GM23338 (cell line): ENCODE measurements around the gene ALPI. TPM values are rescaled to one million over a fixed set of nuclear protein-coding genes. Genes with fewer than 3 reads are reported as not detected.

ENCODE experiments used
- ATAC-seq: fragments of 200-7000 bp; cut with Tn5 transposase; 3 replicates; pipeline ENCODE4 v1.9.1; 2020
- DNase-seq: peaks from one replicate; pipeline ENCODE4 v3.0.0-alpha.2; 2015; ENCODE audit warnings: low spot score
- H2AFZ ChIP-seq: fragments of 200-600 bp; sonication (generic); 2 replicates; pipeline ENCODE4 v1.8.0; 2016; ENCODE audit warnings: antibody characterized with exemption, mild to moderate bottlenecking, moderate library complexity
- H3F3A ChIP-seq: fragments of 200-600 bp; sonication (generic); replicated peaks from 2 replicates; pipeline ENCODE4 v1.8.0; 2017; ENCODE audit warnings: antibody characterized with exemption, mixed run types, low read depth
- H3K27ac ChIP-seq: fragments of 200-600 bp; sonication (generic); 2 replicates; pipeline ENCODE4 v1.6.1; 2016; ENCODE audit warnings: low read depth
- H3K27me3 ChIP-seq: fragments of 200-600 bp; sonication (generic); 2 replicates; pipeline ENCODE4 v1.8.0; 2016; ENCODE audit warnings: mild to moderate bottlenecking, mixed run types, moderate library complexity; ENCODE audit not compliant: insufficient read depth
- H3K36me3 ChIP-seq: fragments of 200-600 bp; sonication (generic); 2 replicates; pipeline ENCODE4 v1.8.0; 2016; ENCODE audit warnings: mild to moderate bottlenecking; ENCODE audit not compliant: insufficient read depth
- H3K4me1 ChIP-seq: fragments of 200-600 bp; sonication (generic); 2 replicates; pipeline ENCODE4 v1.8.0; 2016; ENCODE audit warnings: mild to moderate bottlenecking, moderate library complexity; ENCODE audit not compliant: insufficient read depth
- H3K4me2 ChIP-seq: fragments of 200-600 bp; sonication (generic); 2 replicates; pipeline ENCODE4 v1.7.1; 2017; ENCODE audit warnings: mixed run types
- H3K4me3 ChIP-seq: fragments of 200-600 bp; sonication (generic); 2 replicates; pipeline ENCODE4 v1.6.1; 2016; ENCODE audit warnings: mixed run types
- H3K79me2 ChIP-seq: fragments of 200-600 bp; sonication (generic); replicated peaks from 2 replicates; pipeline ENCODE4 v1.8.0; 2017; ENCODE audit warnings: mild to moderate bottlenecking; ENCODE audit not compliant: insufficient read depth
- H3K9me2 ChIP-seq: fragments of 200-600 bp; sonication (generic); 2 replicates; pipeline ENCODE4 v1.8.0; 2017; ENCODE audit not compliant: insufficient read depth
- H4K20me1 ChIP-seq: fragments of 200-600 bp; sonication (generic); replicated peaks from 2 replicates; pipeline ENCODE4 v1.8.0; 2017; ENCODE audit warnings: mild to moderate bottlenecking; ENCODE audit not compliant: insufficient read depth
- H3K27ac Mint-ChIP-seq: 2 replicates; pipeline ENCODE4 v1.8.0; 2020; ENCODE audit warnings: inconsistent platforms, mild to moderate bottlenecking, moderate library complexity, mixed read lengths
- H3K27me3 Mint-ChIP-seq: 3 replicates; pipeline ENCODE4 v1.8.0; 2022; ENCODE audit warnings: low read depth, mild to moderate bottlenecking, moderate library complexity, mixed read lengths, inconsistent platforms; ENCODE audit not compliant: insufficient read depth, poor library complexity
- H3K36me3 Mint-ChIP-seq: 3 replicates; pipeline ENCODE4 v1.8.0; 2021; ENCODE audit warnings: low read depth, mild to moderate bottlenecking, inconsistent platforms, moderate library complexity, mixed read lengths
- H3K4me1 Mint-ChIP-seq: 3 replicates; pipeline ENCODE4 v1.8.0; 2020; ENCODE audit warnings: mild to moderate bottlenecking, inconsistent platforms, mixed read lengths
- H3K4me3 Mint-ChIP-seq: 3 replicates; pipeline ENCODE4 v1.8.0; 2021; ENCODE audit warnings: moderate library complexity, mild to moderate bottlenecking, inconsistent platforms, mixed read lengths
- H3K9me3 Mint-ChIP-seq: 3 replicates; pipeline ENCODE4 v1.8.0; 2020; ENCODE audit warnings: moderate library complexity, mild to moderate bottlenecking, inconsistent platforms, mixed read lengths
- EZH2 ChIP-seq: fragments of 200-600 bp; sonication (generic); IDR thresholded peaks from one replicate; pipeline ENCODE4 v1.8.0; 2017; ENCODE audit warnings: antibody characterized with exemption, mild to moderate bottlenecking, low read depth; ENCODE audit not compliant: unreplicated experiment
- EZH2phosphoT487 ChIP-seq: fragments of 200-600 bp; sonication (generic); IDR thresholded peaks from one replicate; pipeline ENCODE4 v1.8.1; 2018; ENCODE audit warnings: antibody characterized with exemption; ENCODE audit not compliant: unreplicated experiment
- JUNB ChIP-seq: IDR thresholded peaks from one replicate; pipeline ENCODE4 v1.6.1; 2016; ENCODE audit warnings: antibody characterized with exemption; ENCODE audit not compliant: unreplicated experiment
- ZNF114 ChIP-seq: fragments of 250-450 bp; sonication (Bioruptor Pico); IDR thresholded peaks from 2 replicates; pipeline ENCODE4 v1.5.0; 2020; ENCODE audit warnings: mild to moderate bottlenecking, moderate library complexity
- polyA plus RNA-seq: library from polyadenylated mRNA; unstranded; fragments of >200 nt; fragmentation: Nextera tagmentation; extraction: Ambion mirVana; gene quantifications from 2 replicates; pipeline ENCODE4 v1.2.1, GENCODE V29; 2016
- total RNA-seq: library from RNA; depleted of rRNA; stranded (reverse); fragments of >200 nt; shearing (Covaris generic); gene quantifications from 2 replicates; pipeline ENCODE4 v1.2.3, GENCODE V29; 2014; rRNA removed
- TF ChIP-seq, protein P1 (sequence below): IDR thresholded peaks from 2 replicates; pipeline ENCODE4 v1.6.1; 2016; ENCODE audit warnings: antibody characterized with exemption
- TF ChIP-seq, protein P2 (sequence below), 2 experiments: fragments of 200-600 bp in 1 of 2; sonication (generic) in 1 of 2; conservative IDR thresholded peaks; 2 replicates each; pipeline versions ENCODE4 v1.5.1 to v1.6.1; 2016 to 2017; ENCODE audit warnings: antibody characterized with exemption in 2 of 2, low read depth in 2 of 2, mild to moderate bottlenecking in 2 of 2, moderate library complexity in 1 of 2

ALPI gene
- total and polyA plus RNA-seq, 2 experiments from 2014 or later: not detected

DNA sequence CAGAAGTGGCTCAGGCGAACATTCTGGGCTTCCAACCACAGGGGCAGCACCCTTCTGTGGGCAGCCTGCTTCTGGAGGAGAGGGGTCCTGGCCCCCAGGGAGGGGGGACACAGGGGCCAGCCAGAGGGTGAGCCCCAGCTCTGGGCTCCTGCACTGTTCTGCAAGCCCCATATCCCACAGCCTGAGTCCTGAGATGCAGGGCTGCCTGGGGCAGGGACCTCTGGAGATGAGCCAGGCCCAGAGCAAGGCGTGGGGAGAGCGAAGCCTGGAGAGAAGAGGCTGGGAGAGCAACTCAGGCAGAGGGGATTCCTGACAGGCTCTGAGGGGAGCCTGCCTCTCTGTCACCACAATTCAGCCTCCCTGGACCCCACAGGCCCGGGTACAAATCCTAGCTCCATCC lies 50.8 kb downstream of the ALPI start:
- Histone ChIP-seq H2AFZ (no peak overlapping the region), H3K4me1 (peaks cover 14% of the 10 kb centered on the region; the same call in 1 of the 2 replicates), H3F3A (no peaks in the 10 kb centered on the region; the same call in 1 of the 2 replicates), H3K27me3 (peaks cover 46% of the 10 kb centered on the region), H3K4me2 (no peak overlapping the region), H3K4me3 (no peak overlapping the region), H3K79me2 (no peaks in the 10 kb centered on the region), H3K27ac (no peak overlapping the region), H4K20me1 (no peaks in the 10 kb centered on the region), H3K9me2 (no peaks in the 10 kb centered on the region), H3K36me3 (no peaks in the 10 kb centered on the region)
- peaks cover 28% of the 10 kb centered on the region for H3K4me1 Mint-ChIP-seq
- ATAC-seq (no peak), DNase-seq (no peak)
- no peak overlapping the region for H3K27ac Mint-ChIP-seq
- peaks cover 57% of the 10 kb centered on the region for H3K27me3 Mint-ChIP-seq
- H3K36me3 Mint-ChIP-seq: no peaks in the 10 kb centered on the region
- no peaks in the 10 kb centered on the region for H3K9me3 Mint-ChIP-seq
- TF ChIP-seq EZH2 (no peak), EZH2phosphoT487 (no peak), JUNB (no peak)
- TF ChIP-seq, protein P1, sequence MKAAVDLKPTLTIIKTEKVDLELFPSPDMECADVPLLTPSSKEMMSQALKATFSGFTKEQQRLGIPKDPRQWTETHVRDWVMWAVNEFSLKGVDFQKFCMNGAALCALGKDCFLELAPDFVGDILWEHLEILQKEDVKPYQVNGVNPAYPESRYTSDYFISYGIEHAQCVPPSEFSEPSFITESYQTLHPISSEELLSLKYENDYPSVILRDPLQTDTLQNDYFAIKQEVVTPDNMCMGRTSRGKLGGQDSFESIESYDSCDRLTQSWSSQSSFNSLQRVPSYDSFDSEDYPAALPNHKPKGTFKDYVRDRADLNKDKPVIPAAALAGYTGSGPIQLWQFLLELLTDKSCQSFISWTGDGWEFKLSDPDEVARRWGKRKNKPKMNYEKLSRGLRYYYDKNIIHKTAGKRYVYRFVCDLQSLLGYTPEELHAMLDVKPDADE: no peak
- H3K4me3 Mint-ChIP-seq: no peak overlapping the region

DNA sequence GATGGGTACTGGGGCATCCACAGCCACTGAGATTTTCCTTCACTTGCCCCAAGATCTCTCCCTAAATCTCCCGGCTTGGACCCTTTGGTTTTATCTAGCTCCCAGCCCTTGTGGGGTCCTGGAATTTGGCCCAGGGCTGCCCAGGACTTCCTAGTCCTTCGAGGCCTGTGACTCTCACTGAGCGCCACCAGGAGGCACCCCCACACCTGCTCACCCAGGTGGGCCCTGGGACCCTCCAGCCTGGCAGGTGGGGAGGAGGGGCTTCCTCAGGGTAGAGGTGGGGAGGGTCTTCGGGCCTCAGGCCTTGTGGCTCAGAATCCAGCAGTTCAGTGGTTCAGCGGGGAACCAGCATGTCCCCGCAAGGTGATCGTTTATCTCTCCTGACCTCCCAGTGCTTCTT lies 52.3 kb downstream of the ALPI start:
- H3K9me2 ChIP-seq: no peaks in the 10 kb centered on the region
- H3K4me1 ChIP-seq: peaks cover 11% of the 10 kb centered on the region; the same call in 1 of the 2 replicates
- Mint-ChIP-seq H3K4me3 (no peak overlapping the region), H3K36me3 (no peaks in the 10 kb centered on the region), H3K4me1 (peaks cover 24% of the 10 kb centered on the region), H3K27me3 (peaks cover 45% of the 10 kb centered on the region), H3K9me3 (no peaks in the 10 kb centered on the region), H3K27ac (no peak overlapping the region)
- TF ChIP-seq, protein P2, sequence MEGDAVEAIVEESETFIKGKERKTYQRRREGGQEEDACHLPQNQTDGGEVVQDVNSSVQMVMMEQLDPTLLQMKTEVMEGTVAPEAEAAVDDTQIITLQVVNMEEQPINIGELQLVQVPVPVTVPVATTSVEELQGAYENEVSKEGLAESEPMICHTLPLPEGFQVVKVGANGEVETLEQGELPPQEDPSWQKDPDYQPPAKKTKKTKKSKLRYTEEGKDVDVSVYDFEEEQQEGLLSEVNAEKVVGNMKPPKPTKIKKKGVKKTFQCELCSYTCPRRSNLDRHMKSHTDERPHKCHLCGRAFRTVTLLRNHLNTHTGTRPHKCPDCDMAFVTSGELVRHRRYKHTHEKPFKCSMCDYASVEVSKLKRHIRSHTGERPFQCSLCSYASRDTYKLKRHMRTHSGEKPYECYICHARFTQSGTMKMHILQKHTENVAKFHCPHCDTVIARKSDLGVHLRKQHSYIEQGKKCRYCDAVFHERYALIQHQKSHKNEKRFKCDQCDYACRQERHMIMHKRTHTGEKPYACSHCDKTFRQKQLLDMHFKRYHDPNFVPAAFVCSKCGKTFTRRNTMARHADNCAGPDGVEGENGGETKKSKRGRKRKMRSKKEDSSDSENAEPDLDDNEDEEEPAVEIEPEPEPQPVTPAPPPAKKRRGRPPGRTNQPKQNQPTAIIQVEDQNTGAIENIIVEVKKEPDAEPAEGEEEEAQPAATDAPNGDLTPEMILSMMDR (conservative IDR thresholded peaks at IDR 0.05; ENCODE audit: low read depth in 2 of 2): peak; percentile 54 to 69
- TF ChIP-seq ZNF114 (CRISPR knock-in tag): no peak
- no peaks in the 10 kb centered on the region; the same call in 1 of the 2 replicates for H3F3A ChIP-seq
- no peak overlapping the region for H3K4me3 ChIP-seq
- ATAC-seq (peak; percentile 31), DNase-seq (peak; percentile 56)
- peaks cover 34% of the 10 kb centered on the region for H3K27me3 ChIP-seq
- no peak overlapping the region for H3K4me2 ChIP-seq
- H2AFZ ChIP-seq: no peak overlapping the region
- no peaks in the 10 kb centered on the region for H3K36me3 ChIP-seq
- no peaks in the 10 kb centered on the region for H4K20me1 ChIP-seq
- H3K79me2 ChIP-seq: no peaks in the 10 kb centered on the region
- H3K27ac ChIP-seq: no peak overlapping the region

Other genes starting within 250 kb of the ALPI start
- gene ALPP, start 77.4 kb upstream of the ALPI start, total RNA-seq: 0.28 and 0.31 TPM in 2 replicates
- 0.07 TPM in 1 of 2 replicates, not detected in the other for gene ALPP, start 77.4 kb upstream of the ALPI start, polyA plus RNA-seq
- gene ALPG, start 49.3 kb upstream of the ALPI start, total RNA-seq: 2.5 and 3.8 TPM in 2 replicates
- 0.89 and 1.4 TPM in 2 replicates for gene ALPG, start 49.3 kb upstream of the ALPI start, polyA plus RNA-seq
- 17.5 and 18.0 TPM in 2 replicates for gene ECEL1, start 31.7 kb downstream of the ALPI start, total RNA-seq
- 6.7 and 9.3 TPM in 2 replicates for gene ECEL1, start 31.7 kb downstream of the ALPI start, polyA plus RNA-seq
- 0.31 TPM in 1 of 2 replicates, not detected in the other for gene PRSS56, start 64.2 kb downstream of the ALPI start, total RNA-seq
- 0.27 TPM in 1 of 2 replicates, not detected in the other for gene PRSS56, start 64.2 kb downstream of the ALPI start, polyA plus RNA-seq
- 0.10 TPM in 1 of 2 replicates, not detected in the other for gene CHRND, start 70.0 kb downstream of the ALPI start, total RNA-seq
- gene CHRND, start 70.0 kb downstream of the ALPI start, polyA plus RNA-seq: 0.11 TPM in 1 of 2 replicates, not detected in the other
- not detected in 2 replicates for gene CHRNG, start 83.5 kb downstream of the ALPI start, total RNA-seq
- gene CHRNG, start 83.5 kb downstream of the ALPI start, polyA plus RNA-seq: not detected in 2 replicates
- 6.1 and 7.6 TPM in 2 replicates for gene TIGD1, start 94.4 kb downstream of the ALPI start, total RNA-seq
- 6.6 and 9.3 TPM in 2 replicates for gene TIGD1, start 94.4 kb downstream of the ALPI start, polyA plus RNA-seq
- gene EIF4E2, start 94.5 kb downstream of the ALPI start, total RNA-seq: 59.2 and 68.1 TPM in 2 replicates
- gene EIF4E2, start 94.5 kb downstream of the ALPI start, polyA plus RNA-seq: 148 and 152 TPM in 2 replicates
- gene EFHD1, start 177.5 kb downstream of the ALPI start, total RNA-seq: 3.4 and 7.0 TPM in 2 replicates
- 6.2 and 6.4 TPM in 2 replicates for gene EFHD1, start 177.5 kb downstream of the ALPI start, polyA plus RNA-seq
- 97.5 and 104 TPM in 2 replicates for gene GIGYF2, start 241.2 kb downstream of the ALPI start, total RNA-seq
- gene GIGYF2, start 241.2 kb downstream of the ALPI start, polyA plus RNA-seq: 39.2 and 48.9 TPM in 2 replicates